ENCODE measurements around the gene CD82.

GRCh38 chr11:44563711-44564110, 1.8 kb upstream of the CD82 start:
- TF ChIP-seq CTCF (IDR thresholded peaks at IDR 0.05) = no peak
- TF ChIP-seq POLR2A (IDR thresholded peaks at IDR 0.05) = no peak
